CD4-positive, alpha-beta T cell treated with Interleukin-4 for 1 hour (primary cell): ENCODE measurements around the gene ANKS3.
"Not testable (repeated sequence)": the region's sequence is repeated elsewhere in the genome, so short reads cannot be mapped to it uniquely, and the experiment has no call there.

ENCODE experiments used
- DNase-seq, 2 donors: peaks; one replicate each; pipeline ENCODE4 v3.0.0-alpha.2; 2020 to 2022

Gene ANKS3

DNA sequence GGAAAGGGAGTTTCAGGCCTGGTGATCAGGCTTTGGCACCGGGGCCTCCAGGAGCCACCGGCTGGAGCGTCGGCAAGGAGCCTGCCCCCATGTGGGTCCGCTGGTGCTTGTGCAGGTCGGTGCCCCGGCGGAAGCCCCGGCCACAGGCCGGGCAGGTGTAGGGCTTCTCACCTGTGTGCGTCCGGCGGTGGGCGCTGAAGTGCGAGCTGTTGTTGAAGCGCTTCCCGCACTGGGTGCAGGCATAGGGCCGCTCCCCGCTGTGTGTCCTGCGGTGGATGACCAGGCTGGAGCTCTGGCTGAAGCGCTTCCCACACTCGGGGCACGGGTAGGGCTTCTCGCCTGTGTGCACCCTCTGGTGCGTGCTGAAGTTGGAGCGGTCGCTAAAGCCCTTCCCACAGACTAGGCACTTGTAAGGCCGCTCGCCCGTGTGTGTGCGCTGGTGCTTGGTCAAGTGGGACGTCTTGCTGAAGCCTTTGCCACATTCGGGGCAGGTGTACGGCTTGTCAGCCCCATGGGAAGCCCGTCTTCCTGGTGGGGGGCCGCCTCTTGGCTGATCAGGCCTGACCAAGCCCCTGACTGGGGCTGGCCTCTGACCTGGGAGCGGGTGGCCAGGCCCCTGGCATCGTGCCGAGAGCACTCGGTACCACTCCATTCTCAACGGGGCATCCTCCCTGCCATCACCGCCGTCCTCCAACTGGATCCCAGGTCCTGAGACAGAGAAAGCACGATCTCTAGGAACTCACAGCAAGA is 18.5 kb upstream of the ANKS3 start:
- DNase-seq, result no peak

DNA sequence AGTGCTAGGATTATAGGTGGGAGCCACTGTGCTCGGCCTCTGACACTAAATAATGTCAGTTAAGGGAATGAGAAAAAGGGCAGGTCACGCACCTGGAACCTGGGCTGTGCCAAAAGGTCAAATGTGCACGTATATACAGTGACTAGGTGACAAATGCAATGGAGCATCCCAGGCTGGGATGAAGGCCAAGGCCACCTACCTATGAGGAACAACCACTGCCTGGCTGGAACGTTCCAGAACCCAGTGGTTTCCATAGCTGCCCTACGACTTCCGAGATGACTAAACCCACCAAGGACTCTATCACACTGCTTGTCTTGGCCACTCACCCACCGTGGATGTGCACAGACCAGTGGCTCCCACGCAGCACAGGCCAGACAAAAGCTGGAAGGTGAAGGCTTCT is 16.8 kb upstream of the ANKS3 start:
- no peak for DNase-seq

DNA sequence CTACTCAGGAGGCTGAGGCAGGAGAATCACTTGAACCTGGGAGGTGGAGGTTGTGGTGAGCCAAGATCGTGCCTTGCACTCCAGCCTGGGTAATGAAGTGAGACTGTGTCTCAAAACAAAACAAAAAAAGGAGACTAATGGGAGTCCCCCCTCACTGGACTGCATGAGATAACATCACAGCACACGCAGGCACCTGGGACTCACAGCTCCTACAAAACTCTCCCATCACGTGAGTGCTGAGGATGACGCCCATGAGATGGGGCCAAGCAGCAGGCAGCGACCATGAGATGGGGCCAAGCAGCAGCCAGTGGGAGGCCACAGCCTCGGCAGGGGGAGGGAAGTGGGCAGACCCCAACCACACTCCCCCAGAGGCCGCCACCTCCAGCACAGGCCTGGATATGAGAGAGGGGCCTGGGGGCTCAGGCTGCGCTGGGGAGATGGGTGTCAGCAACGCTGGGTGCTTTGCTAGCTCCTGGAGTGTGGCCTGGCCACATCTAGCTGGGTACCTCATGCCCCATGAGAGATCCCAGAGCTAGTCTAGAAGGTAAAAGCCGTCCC is 15.7 kb upstream of the ANKS3 start:
- no peak for DNase-seq

GRCh38 chr16:4748682-4749411 is 14.8 kb upstream of the ANKS3 start:
- DNase-seq, result no peak

DNA sequence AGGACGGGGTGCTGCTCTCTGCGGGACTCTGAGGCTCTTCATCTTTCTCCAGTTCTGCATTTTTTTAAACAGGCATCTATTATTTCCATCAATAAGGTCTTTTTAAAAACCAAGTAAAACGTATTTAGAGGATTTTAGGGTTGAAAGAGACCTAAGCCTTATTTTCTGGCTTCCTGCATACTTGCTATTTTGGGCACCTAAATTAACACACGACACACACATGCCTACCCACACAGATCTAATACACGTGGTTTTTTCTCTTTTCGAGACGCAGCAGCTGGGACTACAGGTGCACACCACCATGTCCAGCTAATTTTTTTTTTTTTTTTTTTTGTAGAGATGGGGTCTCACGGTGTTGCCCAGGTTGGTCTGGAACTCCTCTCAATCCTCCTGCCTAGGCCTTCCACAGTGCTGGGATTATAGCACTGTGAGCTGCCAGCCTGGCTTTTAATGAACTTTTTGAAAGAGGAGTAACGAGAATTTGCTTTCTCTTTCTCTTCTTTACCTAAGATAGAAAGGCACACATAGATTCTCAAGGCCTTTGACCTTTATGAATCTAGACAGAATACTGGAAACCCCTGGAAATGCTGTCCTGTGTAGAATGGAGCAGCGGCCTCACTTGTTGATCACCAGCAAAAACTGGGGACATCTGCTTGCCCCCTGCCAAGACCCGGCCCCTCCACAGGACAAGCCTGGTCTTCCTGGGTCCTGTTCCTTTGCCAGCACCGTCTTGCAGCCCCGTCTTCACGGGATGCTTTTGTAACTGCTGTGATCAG is 14.0 kb upstream of the ANKS3 start:
- no peak for DNase-seq

DNA sequence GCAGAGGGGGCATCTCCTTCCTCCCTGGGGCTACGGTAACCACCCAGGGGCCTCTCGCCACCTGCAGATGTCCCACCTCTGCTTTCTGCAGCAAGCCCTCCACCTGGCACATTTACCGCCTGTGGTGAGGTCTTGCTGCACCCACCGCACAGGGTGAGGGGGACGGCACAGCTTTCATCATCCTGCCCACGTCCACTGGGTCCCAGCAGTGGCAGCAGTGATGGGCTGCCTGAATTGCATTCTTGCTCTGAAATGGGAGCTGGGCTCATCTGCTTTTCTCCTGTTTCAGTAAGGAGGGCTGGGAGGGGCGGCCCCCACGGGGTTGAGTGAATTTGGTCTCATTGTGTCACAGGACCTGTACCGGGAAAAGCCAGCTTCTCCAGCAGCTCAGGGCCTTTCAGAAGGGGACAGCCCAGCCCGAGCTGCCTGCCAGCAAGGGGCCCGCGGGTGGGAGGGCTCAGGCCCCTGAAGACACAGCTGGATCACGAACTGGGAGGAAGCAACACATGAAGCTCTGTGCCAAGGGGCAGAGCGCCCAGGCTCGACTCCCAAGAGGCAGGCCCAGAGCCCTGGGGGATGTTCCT is 13.0 kb upstream of the ANKS3 start:
- no peak for DNase-seq

DNA sequence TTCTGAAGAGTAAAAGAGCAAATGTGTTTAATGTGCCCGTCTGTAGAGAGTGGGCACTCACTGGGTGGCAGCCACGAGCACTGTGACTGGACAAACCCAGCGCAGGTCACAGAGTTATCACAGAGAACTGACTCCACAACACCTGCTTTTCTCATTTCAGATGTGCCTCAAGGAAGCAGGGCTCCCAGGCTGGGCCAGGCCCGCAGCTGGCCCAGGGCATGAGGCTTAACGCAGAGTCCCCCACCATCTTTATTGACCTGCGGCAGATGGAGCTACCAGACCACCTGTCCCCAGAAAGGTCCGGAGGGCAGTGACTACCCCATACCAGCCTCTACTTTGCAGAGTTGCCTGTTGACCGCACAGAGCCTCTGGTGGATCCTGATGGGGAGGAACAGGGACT is 12.1 kb upstream of the ANKS3 start:
- no peak for DNase-seq

DNA sequence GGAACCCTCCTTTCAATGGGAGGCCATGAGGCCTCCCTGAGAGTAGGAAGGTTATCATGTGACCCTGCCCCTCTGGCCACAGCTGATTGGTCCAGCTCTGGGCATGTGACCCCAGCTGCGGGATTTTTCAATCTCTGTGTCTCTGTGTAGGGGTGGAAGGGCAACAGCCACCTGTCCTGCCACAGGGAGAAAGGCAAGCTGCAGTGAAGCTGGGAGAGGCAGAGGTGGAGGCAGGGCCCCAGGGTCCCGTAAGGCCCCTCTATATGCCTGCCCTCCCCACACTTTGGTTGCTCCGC is 11.2 kb upstream of the ANKS3 start:
- DNase-seq, result no peak

DNA sequence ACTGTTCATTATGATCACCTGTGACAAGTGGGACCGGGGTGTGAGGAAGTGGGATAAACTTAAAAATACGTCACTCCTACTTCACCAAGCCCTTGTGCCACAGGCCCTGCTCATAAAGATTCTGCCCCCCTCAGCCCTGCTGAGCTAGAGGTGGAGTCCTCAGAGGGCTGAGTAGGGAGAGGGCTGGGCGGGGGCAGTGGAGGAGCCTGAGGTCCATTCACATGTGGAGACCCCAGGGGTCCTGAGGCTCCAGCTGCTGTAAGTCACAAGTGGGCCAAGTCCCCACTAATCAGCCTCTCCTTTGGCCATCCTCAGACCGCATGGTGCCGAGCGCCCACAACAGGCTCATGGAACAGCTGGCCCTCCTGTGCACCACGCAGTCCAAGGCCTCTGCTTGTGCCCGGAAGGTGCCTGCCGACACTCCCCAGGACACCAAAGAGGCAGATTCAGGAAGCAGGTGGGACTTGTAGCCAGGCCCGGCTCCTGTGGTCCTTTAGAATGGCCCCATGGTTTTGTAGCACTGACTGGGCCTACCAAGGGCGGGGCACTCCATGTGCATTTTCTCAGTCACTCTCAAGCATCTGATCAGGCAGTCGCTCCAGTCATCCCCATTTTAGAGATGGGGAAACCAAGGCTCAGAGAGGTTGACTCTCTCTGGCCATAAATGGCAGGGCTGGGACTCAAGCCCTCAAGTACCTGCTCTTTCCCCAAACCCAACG is 10.6 kb upstream of the ANKS3 start:
- no peak for DNase-seq

DNA sequence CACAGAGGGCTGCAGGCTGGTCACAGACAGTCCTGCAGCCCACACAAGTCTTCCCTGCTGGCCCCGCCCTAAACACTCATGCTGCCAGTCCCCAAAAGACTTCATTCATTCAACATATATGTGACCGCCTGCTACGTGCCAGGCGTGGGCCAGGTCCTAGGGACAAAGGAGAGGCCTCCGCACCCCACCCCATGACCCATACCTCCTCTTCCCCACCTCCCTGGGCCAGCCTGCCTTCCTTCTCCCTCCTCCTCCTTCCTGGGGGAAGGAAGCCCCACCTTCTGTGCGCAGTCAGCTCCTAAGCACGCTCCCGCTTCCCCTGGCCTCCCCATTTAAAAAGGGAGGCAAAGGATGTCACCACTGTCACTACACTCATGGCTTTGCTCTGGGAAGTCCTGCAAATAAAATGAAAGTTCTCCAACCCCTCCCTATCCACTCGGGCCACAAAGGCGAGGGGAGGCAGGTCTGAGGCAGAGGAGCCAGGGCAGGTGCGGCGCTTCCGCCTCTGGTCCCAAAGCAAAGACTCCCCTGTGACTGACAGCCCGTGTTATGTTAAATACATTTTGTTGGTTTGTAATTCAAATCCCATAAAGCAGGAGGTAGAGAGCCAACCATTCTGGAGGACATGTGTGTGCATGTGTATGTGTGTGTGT is 9.3 kb upstream of the ANKS3 start:
- no peak for DNase-seq

- not testable (repeated sequence) for DNase-seq
Observed at GRCh38 chr16:4738370-4738769, 4.3 kb upstream of the ANKS3 start.

- no peak for DNase-seq
Observed at GRCh38 chr16:4737545-4737944, 3.5 kb upstream of the ANKS3 start.

- no peak for DNase-seq
Observed at GRCh38 chr16:4736546-4736945, 2.5 kb upstream of the ANKS3 start.

- peak; percentile 93 to 94 for DNase-seq
Observed at GRCh38 chr16:4734730-4735535, 862 bp upstream of the ANKS3 start.

DNA sequence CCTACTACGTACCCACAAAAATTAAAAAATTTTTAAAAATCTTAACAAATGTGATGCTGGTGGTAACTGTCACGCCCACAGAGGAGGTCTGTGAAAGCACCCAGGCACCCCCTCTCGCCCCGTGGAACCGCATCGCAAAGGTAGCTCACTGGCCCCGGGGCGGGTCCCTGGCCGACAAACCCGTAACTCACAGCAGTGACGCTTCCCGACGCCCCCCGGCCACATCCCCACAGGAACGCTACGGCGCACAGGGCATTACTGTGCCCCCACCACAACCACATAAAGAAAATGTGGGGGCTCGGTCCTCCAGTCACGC is 366 bp downstream of the ANKS3 start:
- no peak for DNase-seq

DNA sequence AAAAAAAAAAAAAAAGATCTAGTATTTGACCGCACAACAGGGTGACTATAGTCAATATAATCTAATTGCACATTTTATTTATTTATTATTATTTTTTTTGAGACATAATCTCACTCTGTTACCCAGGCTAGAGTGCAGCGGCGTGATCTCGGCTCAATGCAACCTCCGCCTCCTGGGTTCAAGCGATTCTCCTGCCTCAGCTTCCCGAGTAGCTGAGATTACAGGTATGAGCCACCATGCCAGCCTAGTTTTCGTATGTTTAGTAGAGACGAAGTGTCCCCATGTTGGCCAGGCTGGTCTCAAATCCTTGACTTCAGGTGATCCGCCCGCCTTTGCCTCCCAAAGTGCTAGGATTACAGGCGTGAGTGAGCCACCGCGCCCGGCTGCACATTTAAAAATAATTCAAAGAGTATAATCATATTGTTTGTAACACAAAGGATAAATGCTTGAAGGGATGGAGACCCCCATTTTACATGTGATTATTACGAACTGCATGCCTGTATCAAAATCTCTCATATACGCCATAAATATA is 794 bp downstream of the ANKS3 start:
- no peak for DNase-seq

DNA sequence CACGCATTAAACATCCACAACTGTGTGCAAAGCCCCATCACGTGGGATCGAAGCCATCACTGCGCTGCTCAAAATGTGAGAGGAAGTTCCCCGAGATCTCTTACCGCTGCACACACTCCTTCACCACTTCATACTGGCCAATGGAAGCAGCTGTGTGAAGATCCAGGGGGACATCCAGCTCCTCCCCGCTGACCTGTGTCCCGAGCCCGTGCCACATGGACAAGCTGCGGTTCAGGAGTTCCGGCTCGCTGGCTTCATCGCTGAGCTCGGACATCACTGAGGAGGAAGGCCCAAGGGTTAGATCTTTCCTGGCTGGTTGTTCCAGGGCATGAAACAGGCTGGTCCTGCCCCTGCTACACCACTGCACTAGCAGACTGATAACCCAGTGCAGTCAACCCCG is 4.2 kb downstream of the ANKS3 start:
- no peak for DNase-seq

DNA sequence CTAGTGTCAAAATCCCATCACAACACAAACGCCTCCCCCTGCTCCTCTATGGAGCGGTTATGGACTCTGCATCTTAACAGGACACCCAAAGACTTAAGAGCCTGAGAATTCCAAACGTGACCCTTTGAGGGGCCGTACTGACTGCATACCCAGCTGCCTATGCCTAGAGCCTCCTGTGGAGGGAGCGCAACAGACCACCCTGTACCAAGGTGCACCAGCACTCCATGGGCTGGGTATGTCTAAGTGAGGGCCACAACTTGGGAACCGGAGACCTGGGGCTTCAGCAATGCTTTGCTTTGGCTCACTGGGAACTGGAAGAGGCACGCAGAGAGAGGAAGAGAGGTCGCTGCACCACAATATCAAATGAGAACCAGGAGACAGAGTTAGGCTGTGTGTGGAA is 5.4 kb downstream of the ANKS3 start:
- no peak for DNase-seq

DNA sequence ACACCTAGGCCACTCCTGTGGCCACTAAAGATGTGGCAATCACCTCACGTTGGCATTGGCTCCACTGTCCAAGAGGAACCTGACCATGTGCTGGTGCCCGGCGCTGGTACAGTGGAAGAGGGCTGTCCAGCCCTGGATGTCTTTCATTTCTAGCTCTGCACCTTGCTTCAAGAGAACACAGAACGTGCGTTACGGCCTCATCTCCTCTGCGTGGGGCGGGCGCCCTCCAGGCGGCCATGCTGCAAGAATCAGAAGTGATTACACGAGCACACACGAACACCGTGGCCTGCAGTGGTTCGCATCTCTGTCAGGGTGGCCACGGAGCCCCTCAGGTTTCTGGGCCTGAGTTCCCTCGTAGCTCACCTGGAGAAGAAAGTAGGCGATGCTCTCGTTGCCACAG is 7.5 kb downstream of the ANKS3 start:
- no peak for DNase-seq

- no peak for DNase-seq
Observed at GRCh38 chr16:4724661-4725270, 9.3 kb downstream of the ANKS3 start.
